DLD1 (cell line): ENCODE data around the gene RASGEF1C.

Experiments
- in situ Hi-C: cut with HindIII; loops from 2 replicates; pipeline ENCODE4 v1.10.0; 2017; ENCODE audit warnings: low sequenced_read_pairs

Gene RASGEF1C

DNA sequence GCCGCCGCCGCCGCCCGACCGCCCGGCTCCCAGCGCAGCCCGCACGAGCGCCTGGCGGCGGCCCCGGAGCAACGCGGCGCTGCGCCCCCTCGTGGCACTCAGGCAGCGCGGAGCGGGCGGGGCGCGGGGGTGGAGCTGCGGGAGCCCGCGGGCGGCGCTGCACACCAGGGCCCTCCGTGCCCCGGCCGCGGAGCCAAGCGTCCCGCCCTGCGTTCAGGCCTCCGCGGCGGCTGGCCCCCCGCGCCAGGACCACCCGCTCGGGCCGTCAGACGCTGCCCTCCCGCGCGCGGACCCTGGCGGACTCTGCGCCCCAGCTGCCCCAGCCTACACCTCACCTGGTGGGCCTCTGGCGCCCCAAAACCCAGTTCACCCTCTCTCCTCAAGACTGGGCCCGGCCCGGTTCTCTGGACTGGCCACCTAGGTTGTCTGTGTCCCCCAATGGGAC is at the start of gene RASGEF1C:
TSS of gene RASGEF1C (minus strand) at position 75 of the 445 bp plus-strand sequence. CDS start 71,159 bp downstream, outside the sequence.
- in situ Hi-C loops = loop anchor here (25.0 kb wide), 1 partner anchor 103 kb away; no protein-coding TSS in a partner anchor

- in situ Hi-C loops = no loop called here
Observed at GRCh38 chr5:180253036-180253824, 44.2 kb upstream of the RASGEF1C start.

GRCh38 chr5:180251887-180252286 is 42.9 kb upstream of the RASGEF1C start:
- in situ Hi-C loops = no loop called here

DNA sequence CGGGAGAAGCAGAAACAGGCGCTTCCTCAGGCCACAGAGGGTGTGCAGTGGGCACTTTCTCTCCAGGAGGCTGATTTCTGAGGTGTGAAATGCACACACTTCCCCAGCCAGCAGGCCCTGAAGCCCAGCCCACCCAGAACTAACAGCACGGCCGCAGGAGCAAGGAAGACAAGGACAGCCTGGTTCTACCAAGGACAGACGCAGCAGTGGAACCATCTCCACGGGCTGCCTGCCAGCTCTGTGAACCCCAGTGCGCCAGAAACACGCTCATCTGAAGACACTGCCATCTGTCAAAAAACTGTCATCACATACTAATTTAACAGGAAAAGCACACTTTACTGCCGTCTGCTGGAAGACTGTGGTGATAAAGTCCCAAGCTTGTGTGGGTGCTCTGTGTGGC is 42.1 kb upstream of the RASGEF1C start:
- in situ Hi-C loops = no loop called here

- in situ Hi-C loops = no loop called here
Observed at GRCh38 chr5:180250329-180250728, 41.3 kb upstream of the RASGEF1C start.

- in situ Hi-C loops = no loop called here
Observed at GRCh38 chr5:180241600-180241999, 32.6 kb upstream of the RASGEF1C start.

GRCh38 chr5:180238631-180239030 is 29.6 kb upstream of the RASGEF1C start:
- in situ Hi-C loops = no loop called here

DNA sequence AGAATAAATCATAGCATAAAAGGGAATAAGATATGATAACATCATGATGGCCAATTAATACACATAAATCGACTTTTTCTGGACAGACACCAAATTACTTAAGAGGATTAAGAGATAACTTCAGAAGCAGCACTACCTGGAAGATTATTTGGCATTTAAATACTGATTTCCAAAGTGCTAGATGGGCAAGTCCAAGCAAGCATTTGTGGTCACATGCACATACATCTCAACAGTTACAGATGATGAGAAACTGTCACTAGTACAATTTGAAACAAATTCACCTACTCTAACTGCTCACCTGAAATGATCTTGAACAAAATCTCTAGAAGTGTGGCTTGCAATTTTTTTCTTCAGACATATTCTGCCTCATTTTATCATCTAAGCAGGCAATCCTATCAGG is 26.8 kb upstream of the RASGEF1C start:
- in situ Hi-C loops = no loop called here

DNA sequence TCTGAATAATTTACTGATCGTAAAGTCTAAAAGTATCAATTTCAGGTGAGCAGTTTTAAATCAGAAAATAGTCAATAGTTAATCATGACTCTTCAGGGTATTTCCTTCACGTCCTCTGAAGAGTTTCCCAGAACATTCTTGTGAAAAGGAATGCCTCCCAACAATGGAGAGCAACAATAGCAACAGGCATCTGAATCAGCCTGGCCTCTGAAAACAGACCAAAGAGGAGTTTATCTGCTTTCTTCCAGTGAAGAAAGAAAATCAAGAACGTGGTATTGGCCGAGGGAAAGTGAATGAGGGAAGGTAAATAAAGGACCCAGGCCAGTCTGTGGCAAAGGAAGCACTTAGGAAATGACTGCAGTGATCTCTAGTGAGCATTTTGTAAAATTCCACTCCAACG is 26.1 kb upstream of the RASGEF1C start:
- in situ Hi-C loops = no loop called here

DNA sequence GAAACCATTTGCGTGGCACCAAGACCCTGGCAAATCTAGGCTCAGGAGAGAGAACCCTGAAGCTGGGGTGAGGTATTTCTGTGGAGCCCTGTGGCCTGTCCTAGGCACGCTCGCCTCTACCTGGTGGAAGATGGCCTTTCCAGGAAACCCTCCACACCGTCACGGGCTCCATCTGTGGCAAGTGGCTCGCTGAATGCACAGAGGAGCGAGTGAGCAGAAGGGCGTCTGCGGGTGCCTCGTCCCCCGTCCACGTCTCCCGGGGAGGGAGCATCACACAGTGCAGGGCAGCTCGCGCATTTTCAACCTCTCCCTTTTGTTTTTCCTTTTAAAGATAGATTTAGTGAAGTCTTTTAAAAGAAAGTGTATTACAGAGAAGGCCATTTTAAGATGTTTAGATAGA is 25.3 kb upstream of the RASGEF1C start:
- in situ Hi-C loops = no loop called here

GRCh38 chr5:180233729-180234128 is 24.7 kb upstream of the RASGEF1C start:
- in situ Hi-C loops = no loop called here

DNA sequence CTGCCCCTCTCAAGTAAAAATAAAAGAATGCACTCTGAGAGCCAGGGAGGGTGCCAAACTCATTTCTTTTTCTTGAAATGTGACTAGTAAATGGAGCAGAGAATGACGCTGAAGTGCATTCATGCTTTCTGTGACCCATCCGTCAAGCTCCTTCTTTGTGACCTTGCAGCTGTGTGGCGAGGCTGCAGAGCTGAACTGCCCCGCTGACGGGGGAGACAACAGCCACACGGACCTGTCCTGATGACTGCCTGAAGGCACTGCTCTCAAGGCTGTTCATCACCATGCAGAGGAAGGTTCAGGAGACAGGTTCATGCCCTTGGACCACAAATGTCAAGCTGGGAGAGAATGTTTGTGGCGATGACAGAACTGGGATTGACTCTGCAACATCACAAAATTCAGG is 21.0 kb upstream of the RASGEF1C start:
- in situ Hi-C loops = no loop called here

- in situ Hi-C loops = loop anchor here (25.0 kb wide), 1 partner anchor 90 kb away; no protein-coding TSS in a partner anchor
Observed at GRCh38 chr5:180222056-180222455, 13.0 kb upstream of the RASGEF1C start.

DNA sequence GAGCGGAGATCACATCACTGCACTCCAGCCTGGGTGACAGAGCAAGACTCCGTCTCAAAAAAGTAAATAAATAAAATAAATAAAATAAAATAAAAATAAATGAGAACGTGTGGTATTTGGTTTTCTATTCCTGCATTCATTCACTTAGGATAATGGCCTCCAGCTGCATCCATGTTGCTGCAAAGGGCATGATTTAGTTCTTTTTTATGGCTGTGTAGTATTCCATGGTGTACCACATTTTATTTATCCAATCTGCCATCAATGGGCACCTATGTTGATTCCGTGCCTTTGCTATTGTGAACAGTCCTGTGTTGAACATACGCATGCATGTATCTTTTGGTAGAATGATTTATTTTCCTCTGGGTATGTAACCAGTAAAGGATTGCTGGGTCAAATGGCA is 8.8 kb upstream of the RASGEF1C start:
- in situ Hi-C loops = loop anchor here (25.0 kb wide), 1 partner anchor 95 kb away; no protein-coding TSS in a partner anchor

GRCh38 chr5:180216646-180217171 is 7.7 kb upstream of the RASGEF1C start:
- in situ Hi-C loops = loop anchor here (25.0 kb wide), 1 partner anchor 96 kb away; no protein-coding TSS in a partner anchor

DNA sequence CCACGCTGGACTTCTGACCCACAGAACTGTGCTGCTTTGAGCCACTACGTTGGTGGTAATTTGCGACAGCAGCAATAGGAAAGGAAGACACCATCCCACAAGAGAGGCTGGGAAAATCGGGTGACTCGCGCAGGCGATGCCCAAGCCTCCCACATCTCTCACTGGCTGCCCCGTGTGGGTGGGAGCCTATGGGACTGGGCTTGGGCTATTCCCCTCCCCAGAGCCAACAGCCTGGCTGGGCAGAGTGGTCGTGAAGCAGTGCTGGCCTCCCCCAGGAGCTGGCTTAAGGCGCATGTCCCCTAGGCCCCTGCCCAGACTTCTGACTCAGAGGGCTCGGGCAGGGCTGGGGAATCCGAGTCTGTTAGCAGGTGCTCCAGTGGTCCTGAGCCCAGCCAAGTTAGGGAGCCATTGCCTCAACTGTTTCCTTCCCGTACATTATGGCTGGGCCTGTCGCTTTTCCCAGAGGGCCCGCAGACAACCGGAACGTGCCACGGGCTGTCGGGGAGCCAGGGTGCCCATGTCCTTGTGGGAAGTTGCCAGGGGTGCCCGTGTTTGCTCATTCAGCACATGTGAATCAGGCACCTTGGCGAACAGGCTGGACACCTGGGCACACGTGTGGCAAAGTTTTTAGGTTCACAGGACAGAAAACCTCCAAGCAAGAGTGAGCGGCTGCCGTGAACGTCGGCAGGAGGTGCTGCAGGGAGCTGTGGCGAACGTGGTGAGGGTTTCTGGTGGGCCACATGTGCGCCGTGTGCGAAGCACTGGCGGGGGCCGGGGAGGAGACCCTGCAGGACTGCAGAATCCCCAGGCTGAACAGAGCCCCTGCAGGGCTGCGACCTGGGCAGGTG is 7.0 kb upstream of the RASGEF1C start:
- in situ Hi-C loops = loop anchor here (25.0 kb wide), 1 partner anchor 96 kb away; no protein-coding TSS in a partner anchor

DNA sequence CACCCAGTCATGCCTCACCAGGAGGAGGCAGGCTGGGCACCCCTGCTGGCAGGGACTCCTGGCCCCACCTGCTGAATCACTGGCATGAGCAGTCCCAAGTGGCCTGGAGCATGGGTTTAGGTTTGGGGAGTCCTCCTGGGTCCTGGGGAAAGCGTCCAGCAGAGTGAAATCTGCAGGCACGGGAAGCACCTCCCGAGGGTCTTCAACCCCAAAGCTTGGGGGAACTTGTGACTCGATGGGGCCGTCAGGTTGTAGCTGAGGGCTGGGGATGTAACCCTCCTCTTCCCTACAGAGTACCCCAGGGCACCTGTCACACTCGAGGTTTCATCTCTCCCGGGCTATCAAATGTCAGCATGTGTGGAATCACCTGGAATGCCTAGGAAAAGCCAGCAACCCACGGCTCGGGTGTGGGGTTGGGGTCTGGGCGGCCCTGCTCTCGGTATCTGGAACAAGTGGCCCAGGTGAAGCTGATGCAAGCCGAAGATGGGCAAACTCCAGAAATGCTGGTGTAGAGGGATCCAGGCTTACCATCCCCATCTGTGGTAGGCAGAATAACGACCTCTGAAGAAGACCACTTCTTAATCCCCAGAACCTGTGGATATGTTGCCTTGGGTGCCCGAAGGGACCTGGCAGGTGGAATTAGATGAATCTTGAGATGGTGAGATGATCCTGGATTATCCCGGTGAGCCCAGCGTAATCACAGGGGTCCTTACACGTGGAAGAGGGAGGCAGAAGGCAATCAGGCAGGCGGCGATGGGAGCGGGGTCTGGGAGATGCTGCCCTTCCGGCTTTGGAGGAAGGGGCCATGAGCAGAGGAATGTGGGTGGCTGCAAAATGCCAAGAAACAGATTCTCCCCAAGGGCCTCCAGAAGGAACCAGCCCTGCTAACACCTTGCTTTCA is 6.1 kb upstream of the RASGEF1C start:
- in situ Hi-C loops = loop anchor here (25.0 kb wide), 1 partner anchor 97 kb away; no protein-coding TSS in a partner anchor

GRCh38 chr5:180213657-180214207 is 4.7 kb upstream of the RASGEF1C start:
- in situ Hi-C loops = loop anchor here (25.0 kb wide), 1 partner anchor 99 kb away; no protein-coding TSS in a partner anchor

- in situ Hi-C loops = loop anchor here (25.0 kb wide), 1 partner anchor 99 kb away; no protein-coding TSS in a partner anchor
Observed at GRCh38 chr5:180213256-180213600, 4.2 kb upstream of the RASGEF1C start.
